GM06990 (cell line): Measurements from ENCODE around the gene TH.

Experiments
- DNase-seq: peaks from one replicate; pipeline ENCODE4 v3.0.0-alpha.2; 2011; ENCODE audit not compliant: insufficient read length; ENCODE audit errors: extremely low read depth
- H3K27me3 ChIP-seq: replicated peaks from 2 replicates; pipeline ENCODE4 v1.6.0; 2011; ENCODE audit warnings: low read length; ENCODE audit not compliant: control insufficient read depth, insufficient read depth
- H3K36me3 ChIP-seq: 2 replicates; pipeline ENCODE4 v1.5.1; 2011; ENCODE audit warnings: low read length; ENCODE audit not compliant: control insufficient read depth, insufficient read depth
- H3K4me3 ChIP-seq: replicated peaks from 2 replicates; pipeline ENCODE4 v1.5.1; 2011; ENCODE audit warnings: low read depth, mild to moderate bottlenecking, control low read depth, low read length
- TF ChIP-seq, protein P1 (sequence below): IDR thresholded peaks from 2 replicates; pipeline ENCODE4 v1.5.1; 2011; ENCODE audit warnings: low read length, control low read depth, mild to moderate bottlenecking, inconsistent platforms; ENCODE audit not compliant: insufficient read depth, poor library complexity, severe bottlenecking

Gene TH

DNA sequence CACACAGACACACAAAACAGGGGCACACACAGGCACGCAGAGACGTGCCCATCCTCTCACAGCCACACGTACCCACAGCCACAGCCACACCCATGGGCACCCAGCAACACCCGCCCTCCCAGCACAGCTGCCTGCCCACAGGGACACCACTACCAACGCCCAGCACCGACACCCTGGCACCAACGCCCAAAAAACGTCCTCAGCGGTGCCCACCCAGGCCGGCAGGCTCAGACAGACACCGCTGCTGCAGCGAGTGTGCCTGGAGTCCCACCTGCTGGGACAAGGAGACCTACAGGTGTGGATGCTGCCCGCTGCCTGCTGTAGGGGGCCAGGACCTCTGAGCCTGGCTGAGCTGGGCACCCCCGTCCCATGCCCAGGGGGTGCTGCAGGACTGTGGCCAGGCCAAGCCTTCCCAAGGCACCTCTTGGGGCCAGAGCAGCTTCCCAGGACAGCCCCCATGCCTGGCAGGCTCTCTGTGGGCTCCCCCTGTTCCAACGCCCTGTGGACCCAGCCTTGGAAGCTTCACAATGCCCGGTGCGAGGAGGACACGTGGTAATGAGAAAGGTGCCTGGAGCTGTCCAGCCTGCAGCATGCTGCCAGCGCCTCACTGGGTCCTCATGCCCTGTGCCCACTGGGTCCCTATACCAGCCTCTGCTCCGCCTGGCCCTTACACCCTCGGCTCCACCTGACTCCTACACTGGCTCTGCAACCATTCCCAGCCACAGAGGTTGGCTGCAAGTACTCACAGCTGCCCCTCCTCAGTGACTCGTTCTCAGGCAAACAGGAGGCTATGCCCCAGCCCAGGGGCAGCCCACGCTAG lies 45.8 kb upstream of the TH start:
- Histone ChIP-seq H3K4me3 (no peak overlapping the region), H3K36me3 (no peaks in the 10 kb centered on the region), H3K27me3 (no peaks in the 10 kb centered on the region; the same call in 1 of the 2 replicates)
- TF ChIP-seq, protein P1, sequence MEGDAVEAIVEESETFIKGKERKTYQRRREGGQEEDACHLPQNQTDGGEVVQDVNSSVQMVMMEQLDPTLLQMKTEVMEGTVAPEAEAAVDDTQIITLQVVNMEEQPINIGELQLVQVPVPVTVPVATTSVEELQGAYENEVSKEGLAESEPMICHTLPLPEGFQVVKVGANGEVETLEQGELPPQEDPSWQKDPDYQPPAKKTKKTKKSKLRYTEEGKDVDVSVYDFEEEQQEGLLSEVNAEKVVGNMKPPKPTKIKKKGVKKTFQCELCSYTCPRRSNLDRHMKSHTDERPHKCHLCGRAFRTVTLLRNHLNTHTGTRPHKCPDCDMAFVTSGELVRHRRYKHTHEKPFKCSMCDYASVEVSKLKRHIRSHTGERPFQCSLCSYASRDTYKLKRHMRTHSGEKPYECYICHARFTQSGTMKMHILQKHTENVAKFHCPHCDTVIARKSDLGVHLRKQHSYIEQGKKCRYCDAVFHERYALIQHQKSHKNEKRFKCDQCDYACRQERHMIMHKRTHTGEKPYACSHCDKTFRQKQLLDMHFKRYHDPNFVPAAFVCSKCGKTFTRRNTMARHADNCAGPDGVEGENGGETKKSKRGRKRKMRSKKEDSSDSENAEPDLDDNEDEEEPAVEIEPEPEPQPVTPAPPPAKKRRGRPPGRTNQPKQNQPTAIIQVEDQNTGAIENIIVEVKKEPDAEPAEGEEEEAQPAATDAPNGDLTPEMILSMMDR = no peak
- no peak for DNase-seq

DNA sequence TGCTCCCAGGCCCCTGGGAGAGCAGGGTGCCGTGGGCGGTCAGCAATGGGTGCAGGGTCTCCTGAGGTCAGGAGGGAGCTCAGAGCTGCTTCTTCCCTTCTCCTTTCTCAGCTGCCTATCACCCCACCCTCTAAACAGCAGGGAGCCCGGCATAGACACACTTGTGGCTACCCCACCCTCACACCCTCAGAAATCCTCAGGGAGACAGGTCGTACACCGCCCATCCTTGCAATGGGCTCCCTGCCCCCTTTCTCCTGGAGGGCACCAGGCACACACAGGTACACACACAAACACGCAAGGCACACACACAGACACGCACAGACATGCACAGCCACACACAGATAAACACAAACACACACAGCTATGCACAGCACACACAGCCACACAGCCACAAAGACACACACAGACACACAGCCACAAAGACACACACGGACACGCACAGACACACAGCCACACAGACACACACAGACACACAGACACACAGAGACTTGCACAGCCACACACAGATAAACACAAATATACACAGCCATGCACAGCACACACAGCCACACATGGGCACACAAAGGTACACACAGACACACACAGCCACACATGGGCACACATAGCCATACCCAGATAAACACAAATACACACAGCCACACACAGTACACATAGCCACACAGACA lies 44.9 kb upstream of the TH start:
- H3K27me3 ChIP-seq = no peaks in the 10 kb centered on the region; the same call in 1 of the 2 replicates
- H3K36me3 ChIP-seq = no peaks in the 10 kb centered on the region
- H3K4me3 ChIP-seq = no peak overlapping the region
- TF ChIP-seq, protein P1 = no peak
- DNase-seq = no peak

DNA sequence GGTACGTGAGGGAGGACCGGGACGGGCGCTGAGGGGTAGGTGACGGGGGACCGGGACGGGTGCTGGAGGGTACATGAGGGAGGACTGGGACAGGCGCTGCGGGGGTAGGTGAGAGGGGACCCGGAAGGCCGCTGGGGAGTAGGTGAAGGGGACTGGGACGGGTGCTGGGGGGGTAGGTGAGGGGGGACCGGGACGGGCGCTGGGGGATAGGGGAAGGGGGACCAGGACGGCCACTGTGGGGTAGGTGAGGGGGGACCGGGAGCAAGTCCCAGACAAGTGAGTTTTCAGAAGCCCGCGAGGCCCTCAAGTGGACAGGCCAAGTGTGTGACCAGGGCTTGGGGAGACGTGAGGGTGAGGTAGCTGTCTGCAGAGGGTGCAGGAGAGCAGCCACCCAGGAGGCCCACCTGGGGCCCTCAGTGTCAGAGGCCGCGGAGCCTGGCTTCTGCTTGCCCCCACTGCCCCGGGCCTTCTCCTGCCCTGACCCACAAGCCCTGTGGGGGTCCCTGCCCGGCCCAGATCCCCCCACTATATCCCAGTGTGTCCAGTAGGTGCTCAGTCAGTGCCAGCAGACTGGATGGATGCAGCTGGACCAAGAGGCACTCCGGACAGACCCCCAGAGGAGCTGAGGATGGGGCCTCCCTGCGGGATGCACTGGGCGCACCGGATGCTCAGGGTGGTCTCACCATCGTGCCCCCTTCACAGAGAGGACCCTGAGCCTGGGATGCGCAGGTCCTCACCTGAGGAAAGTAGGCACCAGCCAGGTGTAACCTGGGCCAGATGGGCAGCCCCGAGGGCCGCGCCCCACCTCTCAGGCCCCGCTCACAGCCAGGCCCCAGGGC lies 44.2 kb upstream of the TH start:
- Histone ChIP-seq H3K4me3 (no peak overlapping the region), H3K36me3 (no peaks in the 10 kb centered on the region), H3K27me3 (no peaks in the 10 kb centered on the region; the same call in 1 of the 2 replicates)
- TF ChIP-seq, protein P1 = no peak
- no peak for DNase-seq

DNA sequence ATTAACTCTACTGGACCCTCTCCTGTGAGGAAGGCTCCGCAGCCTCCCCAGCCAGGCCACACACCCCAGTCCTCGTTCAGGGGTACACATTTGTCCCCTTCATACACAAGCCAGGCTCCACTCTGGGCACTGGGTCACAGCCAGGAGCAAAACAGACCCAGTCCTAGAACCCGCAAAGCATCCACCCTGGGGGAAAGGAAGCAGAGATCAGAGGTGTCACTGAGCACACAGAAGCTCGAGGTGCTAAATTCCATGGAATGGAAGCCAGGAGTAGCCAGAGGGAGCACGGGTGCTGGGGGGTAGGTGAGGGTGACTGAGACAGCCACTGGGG lies 43.6 kb upstream of the TH start:
- no peak overlapping the region for H3K4me3 ChIP-seq

DNA sequence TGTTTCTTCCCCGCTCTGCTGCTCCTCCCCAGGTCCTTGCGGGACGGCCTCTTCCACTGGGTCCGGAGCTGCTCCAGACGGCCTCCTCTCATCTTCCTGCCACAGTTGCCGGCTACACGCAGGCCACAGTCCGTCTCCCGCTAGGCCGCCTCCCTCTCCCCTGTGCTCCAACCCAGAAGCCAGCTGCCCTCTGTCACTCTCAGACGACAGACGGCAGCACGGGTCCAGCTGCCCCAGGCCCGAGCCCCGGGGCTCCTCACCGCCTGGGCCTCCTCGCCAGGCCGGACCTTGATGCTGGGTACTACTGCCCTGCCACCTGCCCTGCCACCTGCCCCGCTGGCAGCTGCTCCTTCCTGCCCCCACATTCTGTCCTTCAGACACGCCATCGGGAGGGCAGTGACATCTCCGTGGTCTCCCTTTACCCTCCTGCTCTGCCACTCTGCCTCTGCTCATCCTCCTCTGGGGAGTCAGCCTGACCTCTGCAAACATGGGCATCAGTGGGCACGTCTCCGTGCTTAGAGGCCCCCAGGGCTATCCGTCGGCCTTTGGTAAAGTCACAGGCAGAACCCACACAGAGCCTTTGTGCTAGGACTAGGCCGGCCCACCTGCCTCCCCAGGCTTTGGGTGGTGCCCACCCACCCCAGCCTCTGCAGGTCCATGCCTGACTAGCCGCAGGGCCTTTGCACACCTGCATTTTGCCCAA lies 43.1 kb upstream of the TH start:
- no peaks in the 10 kb centered on the region; the same call in 1 of the 2 replicates for H3K27me3 ChIP-seq
- no peaks in the 10 kb centered on the region for H3K36me3 ChIP-seq
- H3K4me3 ChIP-seq = no peak overlapping the region
- no peak for DNase-seq
- TF ChIP-seq, protein P1 = no peak

More for the DNA sequence above, 43.6 kb upstream of the TH start:
- Histone ChIP-seq H3K36me3 (no peaks in the 10 kb centered on the region), H3K27me3 (no peaks in the 10 kb centered on the region; the same call in 1 of the 2 replicates)
- TF ChIP-seq, protein P1 = no peak
- no peak for DNase-seq
